LNCAP (cell line): Measurements from ENCODE around the gene VAPB.

ENCODE experiments used
- TF ChIP-seq, protein P1 (sequence below): fragments of 450-650 bp; IDR thresholded peaks from 2 replicates; pipeline ENCODE4 v1.5.1; 2017; ENCODE audit warnings: mild to moderate bottlenecking

The VAPB gene

DNA sequence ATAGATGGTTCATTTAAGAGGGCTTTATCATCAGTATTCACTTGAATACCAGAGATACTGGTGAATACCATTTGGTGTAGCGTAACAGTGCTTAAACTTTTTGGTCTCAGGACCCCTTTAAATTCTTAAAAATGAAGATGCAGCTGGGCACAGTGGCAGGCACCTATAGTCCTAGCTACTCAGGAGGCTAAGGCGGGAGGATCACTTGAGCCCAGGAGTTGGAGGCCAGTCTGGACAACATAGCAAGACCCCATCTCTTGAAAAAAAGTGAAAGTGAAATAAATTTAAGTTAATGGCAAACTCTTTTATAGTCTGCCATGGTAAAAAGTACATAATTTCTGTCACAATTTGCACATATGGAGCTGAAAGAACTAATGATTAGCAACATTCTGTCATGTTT, 39.3 kb downstream of the VAPB start:
- TF ChIP-seq, protein P1, sequence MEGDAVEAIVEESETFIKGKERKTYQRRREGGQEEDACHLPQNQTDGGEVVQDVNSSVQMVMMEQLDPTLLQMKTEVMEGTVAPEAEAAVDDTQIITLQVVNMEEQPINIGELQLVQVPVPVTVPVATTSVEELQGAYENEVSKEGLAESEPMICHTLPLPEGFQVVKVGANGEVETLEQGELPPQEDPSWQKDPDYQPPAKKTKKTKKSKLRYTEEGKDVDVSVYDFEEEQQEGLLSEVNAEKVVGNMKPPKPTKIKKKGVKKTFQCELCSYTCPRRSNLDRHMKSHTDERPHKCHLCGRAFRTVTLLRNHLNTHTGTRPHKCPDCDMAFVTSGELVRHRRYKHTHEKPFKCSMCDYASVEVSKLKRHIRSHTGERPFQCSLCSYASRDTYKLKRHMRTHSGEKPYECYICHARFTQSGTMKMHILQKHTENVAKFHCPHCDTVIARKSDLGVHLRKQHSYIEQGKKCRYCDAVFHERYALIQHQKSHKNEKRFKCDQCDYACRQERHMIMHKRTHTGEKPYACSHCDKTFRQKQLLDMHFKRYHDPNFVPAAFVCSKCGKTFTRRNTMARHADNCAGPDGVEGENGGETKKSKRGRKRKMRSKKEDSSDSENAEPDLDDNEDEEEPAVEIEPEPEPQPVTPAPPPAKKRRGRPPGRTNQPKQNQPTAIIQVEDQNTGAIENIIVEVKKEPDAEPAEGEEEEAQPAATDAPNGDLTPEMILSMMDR: no peak

DNA sequence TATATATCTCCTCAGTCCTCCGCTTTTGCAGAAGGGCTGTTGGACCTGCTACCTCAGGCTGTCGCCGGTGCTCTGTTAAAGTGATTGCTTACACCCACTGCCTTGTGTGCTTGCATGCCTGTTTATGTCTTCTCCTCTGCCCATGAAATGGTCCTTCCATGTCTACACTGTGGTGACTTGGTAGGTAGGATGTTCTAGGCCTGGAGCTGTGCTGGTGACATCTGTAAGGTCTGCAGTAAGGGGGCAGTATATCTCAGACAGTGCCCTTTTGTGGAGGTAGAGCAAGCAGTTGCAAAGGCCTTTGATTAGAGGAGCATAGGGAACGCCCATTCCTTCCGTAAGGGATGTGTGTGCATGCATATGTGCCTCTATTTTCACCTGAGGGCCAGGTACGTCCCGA, 40.3 kb downstream of the VAPB start:
- TF ChIP-seq, protein P1: no peak

DNA sequence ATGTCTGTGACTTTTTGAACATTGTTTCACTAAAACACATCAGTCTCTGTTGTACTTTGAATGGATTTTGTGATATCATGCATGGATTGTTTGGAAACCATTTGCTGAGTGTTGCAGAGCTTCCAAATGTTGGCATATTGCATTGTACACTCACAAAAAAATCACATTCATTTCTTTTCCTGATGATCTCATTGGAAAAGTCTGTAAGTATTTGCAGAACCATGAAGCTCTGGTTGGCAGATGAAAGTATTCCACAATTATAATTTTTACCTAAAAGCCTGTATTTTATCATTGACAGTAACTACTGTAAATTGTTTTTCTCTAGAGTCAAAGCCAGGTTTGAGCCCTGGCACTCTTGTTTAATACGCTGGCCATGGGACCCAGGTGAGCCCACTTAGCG, 42.1 kb downstream of the VAPB start:
- TF ChIP-seq, protein P1: no peak

DNA sequence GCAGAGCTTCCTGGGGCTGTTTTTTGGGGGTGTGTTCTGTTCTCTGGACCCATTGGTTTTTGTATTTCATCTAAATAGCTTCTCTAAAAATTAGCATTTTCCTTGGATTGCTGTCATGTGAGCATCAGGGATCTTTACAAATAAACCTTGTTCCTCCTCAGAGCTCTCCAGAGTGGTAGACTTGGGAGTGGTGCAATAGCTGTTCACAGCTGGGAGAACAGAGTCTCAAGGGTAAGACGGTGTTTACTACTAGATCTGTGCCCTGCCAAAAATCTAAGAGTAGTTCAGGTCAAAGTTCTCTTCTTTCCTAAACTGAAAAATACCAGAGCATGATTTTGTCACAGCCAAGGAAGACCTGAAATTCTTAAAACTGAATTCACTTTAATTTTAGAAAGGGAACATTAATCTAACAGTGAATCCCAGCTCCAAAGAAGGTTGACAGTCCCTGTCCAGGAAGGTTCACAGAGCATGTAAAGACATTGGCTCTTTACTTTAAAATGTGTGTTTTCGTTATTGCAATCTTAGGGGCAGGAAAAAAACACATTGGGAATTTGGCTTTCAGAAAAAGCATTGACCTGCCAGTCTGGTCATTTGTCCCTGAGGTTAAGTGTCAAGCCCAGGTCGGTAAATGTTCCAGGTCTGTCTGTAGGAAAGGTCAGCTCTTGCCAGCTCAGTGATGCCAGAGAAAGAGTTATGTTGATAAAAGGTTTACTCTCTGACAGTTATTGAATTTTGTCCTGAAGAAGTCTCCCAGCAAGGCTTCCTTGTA, 43.3 kb downstream of the VAPB start:
- TF ChIP-seq, protein P1: no peak

GRCh38 chr20:58433029-58433647, 44.1 kb downstream of the VAPB start:
- TF ChIP-seq, protein P1: no peak

DNA sequence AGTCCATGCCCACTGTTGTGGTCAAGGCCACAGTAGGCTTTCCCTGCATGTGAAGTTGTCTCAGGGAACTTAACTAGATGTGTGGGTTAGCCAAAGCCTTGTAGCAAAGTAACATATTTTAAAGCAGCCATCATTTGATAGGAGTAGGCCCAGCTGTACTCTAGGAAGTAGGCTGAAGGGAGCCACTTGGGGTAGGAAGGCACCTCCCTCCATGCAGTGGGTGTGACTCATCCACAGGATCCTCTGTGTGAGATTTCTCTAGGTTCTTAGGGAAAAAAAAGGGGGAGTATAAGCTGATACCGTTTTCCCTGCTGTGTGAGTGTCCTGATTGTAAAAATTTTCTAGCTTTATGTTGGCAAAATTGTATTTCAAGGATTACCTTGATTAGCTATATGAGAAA, 44.7 kb downstream of the VAPB start:
- TF ChIP-seq, protein P1: no peak

GRCh38 chr20:58434326-58434725, 45.3 kb downstream of the VAPB start:
- TF ChIP-seq, protein P1: no peak
